ENCODE data around the gene LVRN. TPM values are rescaled to one million over a fixed set of nuclear protein-coding genes. Genes with fewer than 3 reads are reported as not detected.
A peak's percentile ranks its signal among the peaks of the same experiment; 100 is the strongest.

The LVRN gene
- total RNA-seq, 1 experiment from 2014 or later = 0.60 TPM

DNA sequence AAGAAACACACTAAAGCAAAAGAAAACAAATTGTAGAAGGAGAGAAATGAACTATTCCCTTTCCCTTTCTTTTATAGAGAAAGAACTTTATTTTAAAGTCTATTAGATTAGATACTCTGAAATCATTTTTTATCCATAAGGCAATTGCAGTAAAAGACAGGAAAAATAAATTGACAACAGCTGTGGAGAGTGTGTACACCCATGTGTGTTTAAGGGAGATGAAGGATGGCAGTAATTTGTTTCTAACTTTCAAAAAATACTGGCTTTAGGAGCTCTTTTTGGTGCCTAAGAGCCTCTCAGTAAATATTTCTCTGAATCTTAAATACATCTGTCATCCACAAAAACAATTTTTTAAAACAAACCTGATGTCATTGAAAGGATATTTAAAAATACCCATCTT, 51.7 kb downstream of the LVRN start:
- DNase-seq (ENCODE audit: low read depth) = no peak

DNA sequence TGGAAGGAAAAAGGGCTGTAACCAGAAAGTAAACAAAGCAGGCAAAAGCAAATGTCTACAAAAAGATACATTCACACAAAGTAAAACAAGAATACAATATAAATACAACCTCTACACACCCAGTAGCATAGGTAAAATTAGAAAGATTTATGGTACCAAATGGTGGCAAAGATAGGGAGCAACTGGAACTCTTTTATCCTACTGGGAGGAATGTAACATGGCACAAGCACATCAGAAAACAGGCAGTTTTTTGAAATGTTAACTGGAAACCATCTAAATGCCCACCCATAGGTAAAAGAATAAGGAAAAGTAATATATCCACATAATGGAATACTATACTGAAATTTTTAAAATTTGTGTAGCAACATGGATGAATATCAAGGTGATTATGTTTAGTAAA, 61.3 kb downstream of the LVRN start:
- no peak for DNase-seq (ENCODE audit: low read depth)

DNA sequence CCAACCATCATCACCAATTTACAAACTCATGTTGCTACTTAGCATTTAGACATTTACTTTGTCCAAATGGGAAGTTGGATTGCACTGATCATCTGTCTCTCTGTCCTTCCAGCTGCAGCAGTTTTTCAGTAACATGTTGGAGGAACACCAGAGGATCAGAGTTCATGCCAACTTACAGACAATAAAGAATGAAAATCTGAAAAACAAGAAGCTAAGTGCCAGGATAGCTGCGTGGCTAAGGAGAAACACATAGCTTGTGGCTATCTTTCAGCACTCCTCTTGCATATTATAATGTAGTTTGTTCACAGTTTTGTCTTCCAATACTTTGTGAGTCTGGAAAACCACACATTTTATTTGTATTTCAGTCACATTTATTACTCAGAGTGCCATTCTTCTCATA, 63.6 kb downstream of the LVRN start:
- no peak for DNase-seq (ENCODE audit: low read depth)

DNA sequence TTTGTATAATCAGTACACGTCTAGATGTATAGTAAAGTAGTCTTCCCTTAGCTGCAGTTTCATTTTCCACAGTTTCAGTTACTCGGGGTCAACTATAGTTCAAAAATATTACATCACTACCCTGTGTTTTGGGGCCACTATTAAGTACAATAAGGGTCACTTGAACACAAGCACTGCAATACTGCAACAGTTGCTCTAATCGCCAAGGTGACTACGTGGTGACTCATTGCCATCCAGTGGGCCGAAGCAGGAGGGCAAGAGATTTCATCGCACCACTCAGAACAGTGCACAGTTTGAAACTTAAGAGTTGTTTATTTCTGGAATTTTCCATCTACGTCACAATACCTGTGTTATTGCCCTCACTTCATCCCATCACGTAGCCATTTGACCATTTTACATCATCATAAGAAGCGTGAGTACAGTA, 69.8 kb downstream of the LVRN start, which contains the start of gene ARL14EPL:
Gene ARL14EPL (plus strand): TSS at position 379 of the 424 bp plus-strand sequence. CDS start 18,994 bp downstream, outside the sequence.
- DNase-seq (ENCODE audit: low read depth) = peak; percentile 84

- no peak for DNase-seq (ENCODE audit: low read depth)
These were observed 70.7 kb downstream of the LVRN start for GRCh38 chr5:116032991-116033390.

- DNase-seq (ENCODE audit: low read depth) = peak; percentile 31
These were observed 72.8 kb downstream of the LVRN start for GRCh38 chr5:116035123-116035522.

DNA sequence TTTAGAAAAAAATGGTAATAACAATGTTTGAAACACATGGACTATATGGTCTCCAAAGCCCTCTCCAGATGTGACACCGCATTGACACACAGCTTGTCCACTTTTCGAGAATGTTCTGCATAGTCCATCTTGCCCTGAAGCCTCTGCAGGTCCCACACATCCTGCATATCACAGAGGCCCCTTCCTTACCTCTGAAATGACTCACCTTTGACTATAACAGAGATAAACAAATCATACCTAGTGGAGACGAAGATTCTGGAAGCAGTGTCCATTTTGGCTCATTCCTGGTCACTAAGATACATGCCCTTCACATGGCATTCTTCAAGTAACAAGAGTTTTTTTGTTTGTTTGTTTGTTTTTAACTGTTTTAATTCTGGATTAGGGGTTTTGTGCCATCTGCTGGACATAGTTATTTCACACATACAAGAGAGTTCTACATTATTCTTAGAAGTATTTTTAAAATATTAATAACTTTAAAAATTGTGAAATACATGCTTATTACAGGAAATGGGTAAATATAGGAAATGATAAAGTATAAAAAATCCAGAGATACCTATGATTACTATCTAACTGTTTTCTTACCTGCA, 75.1 kb downstream of the LVRN start:
- no peak for DNase-seq (ENCODE audit: low read depth)

- no peak for DNase-seq (ENCODE audit: low read depth)
These were observed 76.5 kb downstream of the LVRN start for GRCh38 chr5:116038817-116039216.

- DNase-seq (ENCODE audit: low read depth) = no peak
These were observed 80.1 kb downstream of the LVRN start for GRCh38 chr5:116042375-116042774.

DNA sequence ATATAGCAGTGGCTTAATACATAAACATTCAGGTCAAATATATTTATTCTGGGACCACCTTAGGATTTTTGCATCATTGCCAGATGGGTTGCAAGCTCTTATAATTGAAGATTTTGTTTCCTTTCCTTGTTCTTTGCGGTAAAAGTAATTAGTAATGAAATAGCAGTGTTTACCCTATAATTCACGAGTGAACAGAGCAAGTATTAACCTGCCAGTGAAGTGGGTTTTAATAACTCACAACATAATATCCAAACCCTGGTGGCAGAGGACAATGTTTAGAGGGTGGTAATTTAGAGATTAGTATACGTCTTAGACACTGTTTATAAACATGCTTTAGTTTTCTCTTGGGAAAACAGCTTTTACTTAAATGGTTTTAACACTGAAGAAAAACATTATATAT, 81.8 kb downstream of the LVRN start:
- DNase-seq (ENCODE audit: low read depth) = no peak

DNA sequence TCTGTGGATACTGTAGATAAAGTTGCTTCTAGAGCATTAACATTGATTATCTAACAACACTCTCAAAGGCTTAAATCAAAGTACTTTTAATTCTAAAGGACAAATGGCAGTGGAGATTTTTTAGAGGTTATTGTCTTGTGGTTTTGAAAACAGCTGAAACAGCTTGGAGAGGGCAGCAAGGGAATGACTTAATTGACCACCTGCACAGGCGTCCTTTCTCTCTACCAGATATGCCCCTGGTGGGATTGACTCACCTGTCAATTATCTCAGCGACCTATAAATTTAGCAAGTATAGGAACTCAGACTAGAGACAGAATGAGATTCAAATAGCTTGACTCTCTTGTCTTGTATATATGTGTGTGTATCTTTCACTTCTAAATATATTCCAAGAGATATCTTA, 83.5 kb downstream of the LVRN start:
- no peak for DNase-seq (ENCODE audit: low read depth)

GRCh38 chr5:116046261-116046660, 84.0 kb downstream of the LVRN start:
- no peak for DNase-seq (ENCODE audit: low read depth)

- no peak for DNase-seq (ENCODE audit: low read depth)
These were observed 84.5 kb downstream of the LVRN start for GRCh38 chr5:116046823-116047222.

DNA sequence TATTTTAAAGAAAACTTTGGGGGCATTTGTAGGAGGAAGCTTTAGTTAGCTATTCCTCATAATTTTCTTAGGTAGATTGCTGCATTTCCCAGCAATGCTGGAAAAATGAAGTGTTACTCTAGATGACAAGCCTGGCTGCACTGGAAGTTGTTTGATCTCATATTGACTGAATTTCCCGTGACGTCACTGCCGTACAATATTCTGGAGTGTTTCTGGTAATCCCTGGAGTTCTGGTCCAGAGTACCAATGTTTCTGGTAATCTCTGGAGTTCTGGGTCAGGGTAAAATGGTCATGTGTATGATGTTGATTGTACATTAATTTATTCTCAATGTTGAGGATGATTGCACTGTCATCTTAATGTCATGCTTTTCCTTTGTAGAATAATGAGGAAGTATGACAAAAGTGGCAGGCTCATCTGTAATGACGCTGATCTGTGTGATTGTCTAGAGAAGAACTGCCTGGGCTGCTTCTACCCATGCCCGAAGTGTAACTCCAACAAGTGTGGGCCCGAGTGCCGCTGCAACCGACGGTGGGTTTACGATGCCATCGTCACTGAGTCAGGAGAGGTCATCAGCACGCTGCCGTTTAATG, 96.2 kb downstream of the LVRN start:
- DNase-seq (ENCODE audit: low read depth) = no peak

DNA sequence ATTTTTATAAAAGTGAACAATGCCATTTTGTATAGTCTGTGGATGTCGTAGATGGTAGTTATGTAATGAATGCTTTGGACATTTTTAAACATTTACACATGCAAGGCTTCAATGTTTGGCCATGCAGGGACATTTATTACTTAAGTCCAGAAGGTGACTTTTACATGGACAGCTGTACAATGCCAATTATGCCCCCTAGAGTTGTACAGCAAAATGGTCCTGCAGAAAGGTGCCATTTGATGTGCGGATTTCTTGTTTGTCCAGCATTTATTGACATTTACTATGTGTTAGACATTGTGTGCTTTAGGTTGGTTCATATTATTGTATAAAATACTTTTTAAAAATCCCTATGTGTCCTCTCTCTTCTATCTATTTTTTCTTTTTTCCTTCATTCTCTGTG, 100.1 kb downstream of the LVRN start:
- DNase-seq (ENCODE audit: low read depth) = no peak

DNA sequence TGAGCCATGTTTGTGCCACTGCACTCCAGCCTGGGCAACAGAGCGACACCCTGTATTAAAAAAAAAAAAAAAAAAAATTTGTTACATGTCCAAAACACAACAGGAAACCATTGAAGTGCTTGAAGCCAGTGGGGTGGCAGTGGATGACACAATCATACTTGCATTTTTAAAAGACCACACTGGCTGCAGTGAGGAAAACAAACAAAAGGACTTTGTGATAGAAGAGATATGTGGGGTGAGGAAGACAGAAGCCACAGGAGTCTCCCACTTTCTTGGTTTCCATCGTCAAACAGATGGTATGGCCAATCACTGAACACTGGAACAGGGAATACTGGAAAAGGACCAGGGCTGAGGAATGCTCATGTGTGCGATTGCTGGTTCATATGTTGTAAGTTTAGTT, 101.7 kb downstream of the LVRN start:
- peak; percentile 51 for DNase-seq (ENCODE audit: low read depth)

- peak; percentile 35 for DNase-seq (ENCODE audit: low read depth)
These were observed 105.9 kb downstream of the LVRN start for GRCh38 chr5:116068028-116068632.

DNA sequence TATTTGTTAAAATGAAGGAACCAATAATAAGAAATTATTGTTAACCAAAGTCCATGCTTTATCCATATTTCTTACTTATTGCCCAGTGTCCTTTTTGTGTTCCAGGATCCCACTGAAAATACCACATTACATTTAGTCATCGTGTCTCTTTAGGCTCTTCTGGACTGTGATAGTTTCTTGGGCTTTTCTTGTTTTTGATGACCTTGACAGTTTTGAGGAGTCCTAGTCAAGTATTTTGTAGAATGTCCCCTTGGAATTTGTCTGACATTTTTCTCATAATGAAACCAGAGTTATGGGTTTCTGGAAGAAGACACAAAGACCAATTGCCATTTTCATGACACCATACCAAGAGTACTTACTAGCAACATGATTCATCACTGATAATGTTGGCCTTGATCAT, 108.9 kb downstream of the LVRN start:
- DNase-seq (ENCODE audit: low read depth) = no peak

DNA sequence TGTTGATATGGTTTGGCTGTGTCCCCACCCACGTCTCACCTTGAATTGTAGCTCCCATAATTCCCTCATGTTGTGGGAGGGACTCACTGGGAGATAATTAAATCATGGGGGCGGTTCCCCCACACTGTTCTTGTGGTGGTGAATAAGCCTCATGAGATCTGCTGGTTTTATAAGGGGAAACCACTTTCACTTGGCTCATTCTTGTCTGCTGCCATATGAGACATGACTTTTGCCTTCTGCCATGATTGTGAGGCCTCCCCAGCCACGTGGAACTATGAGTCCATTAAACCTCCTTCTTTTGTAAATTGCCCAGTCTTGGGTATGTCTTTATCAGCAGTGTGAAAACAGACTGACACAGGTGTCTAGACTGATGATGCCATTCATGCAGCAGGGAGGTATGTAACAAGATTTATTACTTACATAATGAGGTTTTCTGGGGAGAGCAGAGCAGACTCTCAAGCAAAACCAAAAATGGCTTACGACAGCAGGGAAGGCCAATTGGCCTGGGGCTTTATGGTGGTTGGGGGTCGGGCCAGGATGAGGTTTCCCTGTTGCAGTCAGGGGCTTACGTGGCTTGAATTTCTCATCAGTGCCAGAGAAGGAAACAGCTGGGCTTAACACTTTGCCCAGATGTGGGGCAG, 113.0 kb downstream of the LVRN start:
- DNase-seq (ENCODE audit: low read depth) = peak; percentile 37

DNA sequence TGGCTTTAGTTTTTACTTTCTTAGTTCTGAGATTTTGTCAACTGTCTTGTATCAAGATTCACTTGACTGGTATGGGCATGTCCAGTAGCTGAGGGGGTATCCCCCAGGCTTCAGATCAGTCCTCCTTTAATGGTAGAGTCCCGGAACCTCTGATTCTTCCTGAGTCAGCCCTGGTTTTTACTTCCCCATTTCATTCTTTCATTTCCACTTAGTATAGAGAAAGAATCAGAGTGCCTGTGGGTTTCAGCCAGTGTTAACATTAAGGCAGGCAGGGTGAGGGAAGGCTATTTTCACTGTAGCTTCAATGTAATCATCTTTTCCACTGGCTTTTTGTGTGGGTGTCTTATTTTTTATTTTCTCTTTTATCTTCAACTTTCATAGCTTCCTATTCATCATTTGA, 114.2 kb downstream of the LVRN start:
- DNase-seq (ENCODE audit: low read depth) = no peak
